T-cell (primary cell): ENCODE data around the gene RNF145. TPM values are rescaled to one million over a fixed set of nuclear protein-coding genes. Genes with fewer than 3 reads are reported as not detected.
A peak's percentile ranks its signal among the peaks of the same experiment; 100 is the strongest.
"Not testable (repeated sequence)": the region's sequence is repeated elsewhere in the genome, so short reads cannot be mapped to it uniquely, and the experiment has no call there.

ENCODE experiments used
- ATAC-seq, 4 experiments: fragments of 200-7000 bp in 3 of 4; fragments of 150-1000 bp in 1 of 4; cut with Tn5 transposase; replicated peaks in 1 of 4; 1 replicate in 3 of 4; 2 replicates in 1 of 4; pipeline ENCODE4 v1.10.0; 2021; ENCODE audit warnings: moderate library complexity in 3 of 4, mild to moderate bottlenecking in 2 of 4, moderate number of reproducible peaks in 1 of 4
- CTCF ChIA-PET, 2 donors: fragments of 300-600 bp; sonication (Branson Sonifier 250); formaldehyde crosslinking; loops; one replicate each; lab custom pipeline; 2022; ENCODE audit warnings: antibody characterized with exemption in 2 of 2; lab: Charles Lee
- POLR2A ChIA-PET, 2 donors: fragments of 300-600 bp; sonication (Branson Sonifier 250); formaldehyde crosslinking; loops; one replicate each; lab custom pipeline; 2022; ENCODE audit warnings: antibody characterized with exemption in 2 of 2; lab: Charles Lee
- DNase-seq, 35 experiments: peaks; one replicate each; pipeline versions ENCODE4 v3.0.0 to v3.0.0-alpha.2; 2013 to 2023
- H3K27ac ChIP-seq: one replicate; pipeline ENCODE4 v1.5.1; 2013; ENCODE audit warnings: low read length
- H3K27me3 ChIP-seq, 2 experiments: replicated peaks in 1 of 2; 1 replicate in 1 of 2; 2 replicates in 1 of 2; pipeline versions ENCODE4 v1.6.1 to v1.7.0; 2013; ENCODE audit warnings: low read length in 1 of 2, mixed read lengths in 1 of 2; ENCODE audit not compliant: control insufficient read depth in 2 of 2, insufficient read depth in 2 of 2; ENCODE audit errors: extremely low read depth in 1 of 2
- H3K36me3 ChIP-seq, 2 donors: 1 replicate in 1 of 2; 2 replicates in 1 of 2; pipeline versions ENCODE4 v1.6.1 to v1.7.0; 2013; ENCODE audit warnings: low read length in 1 of 2; ENCODE audit not compliant: control insufficient read depth in 2 of 2, insufficient read depth in 1 of 2; ENCODE audit errors: extremely low read depth in 1 of 2
- H3K4me1 ChIP-seq, 2 experiments: 1 replicate in 1 of 2; 2 replicates in 1 of 2; pipeline versions ENCODE4 v1.6.1 to v1.7.0; 2013; ENCODE audit warnings: low read length in 2 of 2, mixed read lengths in 1 of 2; ENCODE audit not compliant: insufficient read depth in 2 of 2, control insufficient read depth in 1 of 2; ENCODE audit errors: extremely low read depth in 1 of 2
- H3K4me3 ChIP-seq, 2 donors: 1 replicate in 1 of 2; 2 replicates in 1 of 2; pipeline versions ENCODE4 v1.5.1 to v1.7.0; 2013; ENCODE audit warnings: mild to moderate bottlenecking in 2 of 2, low read length in 1 of 2, moderate library complexity in 1 of 2; ENCODE audit not compliant: control insufficient read depth in 1 of 2; ENCODE audit errors: extremely low read depth in 1 of 2
- H3K9me3 ChIP-seq: 2 replicates; pipeline ENCODE4 v1.7.0; 2013
- H3K27ac Mint-ChIP-seq, 2 donors: one replicate each; pipeline ENCODE4 v1.8.0; 2020 to 2021; ENCODE audit warnings: mild to moderate bottlenecking in 2 of 2, mixed read lengths in 2 of 2
- H3K27me3 Mint-ChIP-seq, 2 donors: one replicate each; pipeline ENCODE4 v1.8.0; 2021 to 2022; ENCODE audit warnings: mixed read lengths in 2 of 2
- H3K36me3 Mint-ChIP-seq: one replicate; pipeline ENCODE4 v1.8.0; 2021; ENCODE audit warnings: mixed read lengths
- H3K4me1 Mint-ChIP-seq, 3 donors: one replicate each; pipeline ENCODE4 v1.8.0; 2020 to 2022; ENCODE audit warnings: mixed read lengths in 3 of 3, mild to moderate bottlenecking in 1 of 3
- H3K4me3 Mint-ChIP-seq, 3 donors: one replicate each; pipeline ENCODE4 v1.8.0; 2020 to 2022; ENCODE audit warnings: mild to moderate bottlenecking in 3 of 3, mixed read lengths in 3 of 3, moderate library complexity in 3 of 3
- H3K9me3 Mint-ChIP-seq, 3 donors: one replicate each; pipeline ENCODE4 v1.8.0; 2020 to 2022; ENCODE audit warnings: mixed read lengths in 3 of 3
- WGBS: methylation state at CpG from one replicate; pipeline ENCODE4 v1.1.5; 2013; ENCODE audit warnings: missing lambda C conversion rate; ENCODE audit not compliant: insufficient coverage; 5-methylcytosine and 5-hydroxymethylcytosine counted together
- total RNA-seq, 35 experiments: library from RNA in 6 of 35; stranded (reverse) in 6 of 35; fragments of 120-200 nt in 1 of 35; gene quantifications; one replicate each; pipeline versions ENCODE4 v1.2.1 to v1.2.4 and lab custom pipeline; 2013 to 2026

Gene RNF145
- total RNA-seq, 5 donors from 2014 or later (not counting 1 experiment from before 2014, with no cell fraction given) = 54.0 to 62.8 (median 60.1) TPM

- Histone ChIP-seq H3K9me3 (peaks cover 4% of the 10 kb centered on the region), H3K27me3 (no peaks in the 10 kb centered on the region), H3K27ac (no peak overlapping the region), H3K36me3 (no peaks in the 10 kb centered on the region), H3K4me1 (peaks cover 0 to 13% of the 10 kb centered on the region in 2 experiments), H3K4me3 (no peak overlapping the region)
- peaks cover 13% of the 10 kb centered on the region for H3K36me3 Mint-ChIP-seq
- no peak overlapping the region for H3K4me3 Mint-ChIP-seq
- H3K27ac Mint-ChIP-seq = no peak overlapping the region
- peaks cover 17 to 21% (median 19%) of the 10 kb centered on the region in 3 donors for H3K4me1 Mint-ChIP-seq
- POLR2A ChIA-PET = no interaction called here
- H3K27me3 Mint-ChIP-seq = no peaks in the 10 kb centered on the region
- WGBS = 56% methylated on average over 1 of the region's 3 CpGs
- H3K9me3 Mint-ChIP-seq = peaks cover 6 to 12% (median 8%) of the 10 kb centered on the region in 3 donors
- ATAC-seq = no peak
- CTCF ChIA-PET = interaction anchor here (0.6 to 1.3 kb wide), 4 partner anchors 8 to 1432 kb away, joined by 3 to 4 read pairs (median 4); no protein-coding TSS in a partner anchor
- DNase-seq = no peak
Observed at GRCh38 chr5:159123700-159124099, 85.7 kb downstream of the RNF145 start.

DNA sequence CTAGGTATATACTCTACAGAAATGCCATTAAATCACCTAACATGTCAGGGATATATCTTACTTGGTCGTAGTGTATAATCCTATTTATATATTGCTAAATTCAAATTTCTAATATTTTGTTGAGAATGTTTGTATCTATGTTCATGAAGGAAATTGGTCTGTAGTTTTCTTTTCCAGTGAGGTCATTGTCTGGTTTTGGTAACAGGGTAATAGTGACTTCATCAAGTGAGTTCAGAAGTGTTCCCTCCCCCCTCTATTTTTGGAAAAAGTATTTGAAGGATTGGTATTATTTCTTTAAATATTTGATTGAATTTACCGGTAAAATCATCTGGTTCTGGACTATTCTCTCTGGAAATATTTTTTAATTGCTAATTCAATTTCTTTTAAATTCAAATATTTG is 86.2 kb downstream of the RNF145 start:
- Mint-ChIP-seq H3K4me3 (no peak overlapping the region), H3K9me3 (peaks cover 10 to 12% (median 11%) of the 10 kb centered on the region in 3 donors), H3K4me1 (peaks cover 21 to 22% (median 21%) of the 10 kb centered on the region in 3 donors), H3K36me3 (peaks cover 13% of the 10 kb centered on the region), H3K27me3 (no peaks in the 10 kb centered on the region), H3K27ac (no peak overlapping the region)
- H3K36me3 ChIP-seq = no peaks in the 10 kb centered on the region
- no peak overlapping the region for H3K27ac ChIP-seq
- DNase-seq (no peak), ATAC-seq (no peak)
- ChIA-PET POLR2A (no interaction called here), CTCF (interaction anchor here (0.6 to 1.3 kb wide), 3 partner anchors 9 to 1431 kb away, joined by 3 to 4 read pairs (median 4); no protein-coding TSS in a partner anchor)
- H3K4me3 ChIP-seq = no peak overlapping the region
- H3K27me3 ChIP-seq = no peaks in the 10 kb centered on the region
- no CpG with 5 or more reads among the region's 2 CpGs for WGBS
- peaks cover 0 to 13% of the 10 kb centered on the region in 2 experiments for H3K4me1 ChIP-seq
- H3K9me3 ChIP-seq = peaks cover 4% of the 10 kb centered on the region

GRCh38 chr5:159121061-159121460 is 88.3 kb downstream of the RNF145 start:
- Mint-ChIP-seq H3K9me3 (peaks cover 10 to 12% (median 12%) of the 10 kb centered on the region in 3 donors), H3K4me1 (peaks cover 21 to 23% (median 22%) of the 10 kb centered on the region in 3 donors), H3K27me3 (no peaks in the 10 kb centered on the region), H3K4me3 (peak overlapping the region in 2 of 3 donors; percentile 9 to 69), H3K36me3 (peaks cover 9% of the 10 kb centered on the region), H3K27ac (peak overlapping the region; percentile 92 to 96)
- Histone ChIP-seq H3K27ac (peak overlapping the region; percentile 85), H3K27me3 (no peaks in the 10 kb centered on the region), H3K9me3 (peaks cover 3% of the 10 kb centered on the region), H3K4me3 (peak overlapping the region in 1 of 2 donors; percentile 33), H3K4me1 (peaks cover 0 to 13% of the 10 kb centered on the region in 2 experiments), H3K36me3 (no peaks in the 10 kb centered on the region)
- ATAC-seq (no peak), DNase-seq (no peak)
- no CpG with 5 or more reads among the region's 3 CpGs for WGBS
- CTCF ChIA-PET = interaction anchor here in 1 of 2 donors (1.8 kb wide), 1 partner anchor 426 kb away, joined by 8 read pairs; no protein-coding TSS in a partner anchor
- POLR2A ChIA-PET = no interaction called here

GRCh38 chr5:159120446-159120845 is 88.9 kb downstream of the RNF145 start:
- ChIA-PET POLR2A (interaction anchor here in 1 of 2 donors (0.7 kb wide), 1 partner anchor 425 kb away, joined by 3 read pairs; no protein-coding TSS in a partner anchor), CTCF (interaction anchor here (0.6 to 1.9 kb wide), 7 partner anchors 9 to 1130 kb away, joined by 3 to 8 read pairs (median 5); no protein-coding TSS in a partner anchor)
- DNase-seq = peak in 1 of 35 experiments; percentile 64
- Histone ChIP-seq H3K4me3 (peak overlapping the region in 1 of 2 donors; percentile 33), H3K27ac (peak overlapping the region; percentile 85), H3K9me3 (peaks cover 2% of the 10 kb centered on the region), H3K27me3 (no peaks in the 10 kb centered on the region), H3K36me3 (no peaks in the 10 kb centered on the region), H3K4me1 (peaks cover 0 to 13% of the 10 kb centered on the region in 2 experiments)
- peak; percentile 94 to 99 (median 95) for ATAC-seq
- WGBS = 0% methylated on average over 2 of the region's 4 CpGs
- Mint-ChIP-seq H3K27ac (peak overlapping the region; percentile 92 to 96), H3K4me3 (peak overlapping the region; percentile 60 to 69 (median 63)), H3K4me1 (peaks cover 21 to 23% (median 22%) of the 10 kb centered on the region in 3 donors), H3K36me3 (peaks cover 4% of the 10 kb centered on the region), H3K27me3 (no peaks in the 10 kb centered on the region), H3K9me3 (peaks cover 4 to 12% (median 6%) of the 10 kb centered on the region in 3 donors)

DNA sequence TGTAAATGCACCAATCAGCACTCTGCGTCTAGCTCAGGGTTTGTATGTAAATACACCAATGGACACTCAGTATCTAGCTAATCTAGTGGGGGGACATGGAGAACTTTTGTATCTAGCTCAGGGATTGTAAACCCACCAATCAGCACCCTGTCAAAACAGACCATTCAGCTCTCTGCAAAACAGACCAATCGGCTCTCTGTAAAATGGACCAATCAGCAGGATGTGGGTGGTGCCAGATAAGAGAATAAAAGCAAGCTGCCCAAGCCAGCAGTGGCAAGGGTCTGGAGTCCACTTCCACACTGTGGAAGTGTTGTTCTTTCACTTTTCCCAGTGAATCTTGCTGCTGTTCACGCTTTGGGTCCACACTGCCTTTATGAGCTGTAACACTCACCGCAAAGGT is 89.5 kb downstream of the RNF145 start:
- Histone ChIP-seq H3K27ac (peak overlapping the region; percentile 85), H3K4me1 (peaks cover 0 to 13% of the 10 kb centered on the region in 2 experiments)
- H3K9me3 ChIP-seq, H3K36me3 ChIP-seq, H3K27me3 ChIP-seq, POLR2A ChIA-PET, H3K27me3 Mint-ChIP-seq, DNase-seq, H3K4me3 ChIP-seq, H3K36me3 Mint-ChIP-seq: not testable (repeated sequence)
- 63% methylated on average over 2 of the region's 4 CpGs for WGBS
- peak in 2 of 4 experiments; percentile 21 to 26 for ATAC-seq
- Mint-ChIP-seq H3K27ac (peak overlapping the region; percentile 92 to 96), H3K4me3 (peak overlapping the region; percentile 60 to 69 (median 63)), H3K4me1 (peaks cover 21 to 23% (median 22%) of the 10 kb centered on the region in 3 donors), H3K9me3 (peaks cover 2 to 12% (median 4%) of the 10 kb centered on the region in 3 donors)
- CTCF ChIA-PET = interaction anchor here (0.6 to 1.9 kb wide), 11 partner anchors 8 to 1289 kb away, joined by 3 to 8 read pairs (median 4); no protein-coding TSS in a partner anchor

- WGBS = 91% methylated on average over 20 of the region's 39 CpGs
- POLR2A ChIA-PET = interaction anchor here in 1 of 2 donors (0.6 kb wide), 1 partner anchor 85 kb away, joined by 4 read pairs; no protein-coding TSS in a partner anchor
Observed at GRCh38 chr5:159118958-159119659, 90.2 kb downstream of the RNF145 start.

More at GRCh38 chr5:159118958-159119659, 90.2 kb downstream of the RNF145 start:
- not testable (repeated sequence) for H3K36me3 Mint-ChIP-seq, H3K4me3 ChIP-seq, H3K27me3 Mint-ChIP-seq, DNase-seq, H3K27ac Mint-ChIP-seq, H3K27ac ChIP-seq, ATAC-seq, H3K9me3 ChIP-seq, H3K36me3 ChIP-seq, H3K27me3 ChIP-seq, H3K4me3 Mint-ChIP-seq
- Mint-ChIP-seq H3K4me1 (peaks cover 21 to 23% (median 22%) of the 10 kb centered on the region in 3 donors), H3K9me3 (peaks cover 0 to 12% (median 4%) of the 10 kb centered on the region in 3 donors)
- H3K4me1 ChIP-seq = peaks cover 0 to 13% of the 10 kb centered on the region in 2 experiments
- CTCF ChIA-PET = interaction anchor here (0.6 to 1.9 kb wide), 9 partner anchors 12 to 1288 kb away, joined by 3 to 8 read pairs (median 5); no protein-coding TSS in a partner anchor
